HG03196 (cell line): Measurements from ENCODE around the gene TXN.
"Not testable (repeated sequence)": the region's sequence is repeated elsewhere in the genome, so short reads cannot be mapped to it uniquely, and the experiment has no call there.

Experiments used
- ATAC-seq: cut with Tn5 transposase; IDR thresholded peaks from one replicate; pipeline ENCODE4 v1.9.1; 2021; ENCODE audit not compliant: unreplicated experiment

Gene TXN

DNA sequence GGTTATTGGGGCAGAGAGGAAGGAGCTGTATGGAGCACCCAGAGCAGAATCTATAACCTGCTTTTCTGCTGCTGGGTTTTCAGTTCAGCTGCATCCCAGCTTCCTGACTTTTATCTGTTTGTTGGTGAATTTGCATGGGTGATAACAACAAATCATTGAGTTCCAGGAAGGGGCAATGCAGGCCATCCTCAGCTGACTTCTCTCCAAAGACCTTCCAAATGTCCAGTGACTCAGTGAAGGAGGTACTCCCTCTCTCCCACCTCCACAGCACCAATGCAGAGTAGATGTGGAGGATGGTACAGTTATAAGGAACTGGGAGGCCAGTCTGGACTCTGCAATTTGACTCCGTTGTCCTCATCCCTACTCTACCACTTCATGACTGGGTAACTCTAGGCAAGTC lies 1.6 kb upstream of the TXN start:
- no peak for ATAC-seq

DNA sequence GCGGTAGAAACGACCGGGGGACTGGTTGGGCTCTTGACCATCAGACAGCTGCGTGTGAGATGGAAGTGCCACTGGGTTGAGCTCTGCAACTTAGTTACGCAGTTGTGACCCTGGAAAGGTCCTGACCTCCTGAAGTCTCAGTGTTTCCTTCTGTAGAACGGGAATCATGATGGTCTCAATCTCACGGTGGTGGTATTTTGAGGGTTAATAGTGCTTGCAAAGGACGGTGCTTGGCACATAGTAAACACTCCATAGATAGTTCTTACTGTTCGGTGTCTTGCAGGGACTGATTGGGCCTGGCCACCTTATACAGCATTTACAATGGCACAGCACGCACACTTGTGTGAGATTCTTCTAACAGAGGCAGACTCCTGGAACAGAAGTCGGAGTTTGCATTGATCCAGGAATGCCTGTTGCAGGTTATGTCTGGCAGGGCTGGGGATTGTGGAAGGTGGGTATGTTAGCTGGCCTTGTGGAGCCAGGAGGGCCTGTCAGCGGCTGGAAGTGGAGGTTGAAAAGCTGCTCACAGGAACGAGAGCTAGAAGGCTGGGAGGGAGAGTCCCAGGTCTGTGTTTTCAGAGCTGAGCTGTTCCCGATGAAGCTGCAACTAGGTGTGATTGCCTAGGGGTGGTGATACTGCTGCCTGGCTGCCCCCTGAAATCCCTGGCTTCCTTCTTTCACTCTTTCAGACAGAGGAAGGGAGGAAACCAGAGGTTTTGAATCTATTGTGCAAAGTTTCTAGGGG lies 962 bp upstream of the TXN start:
- no peak for ATAC-seq

DNA sequence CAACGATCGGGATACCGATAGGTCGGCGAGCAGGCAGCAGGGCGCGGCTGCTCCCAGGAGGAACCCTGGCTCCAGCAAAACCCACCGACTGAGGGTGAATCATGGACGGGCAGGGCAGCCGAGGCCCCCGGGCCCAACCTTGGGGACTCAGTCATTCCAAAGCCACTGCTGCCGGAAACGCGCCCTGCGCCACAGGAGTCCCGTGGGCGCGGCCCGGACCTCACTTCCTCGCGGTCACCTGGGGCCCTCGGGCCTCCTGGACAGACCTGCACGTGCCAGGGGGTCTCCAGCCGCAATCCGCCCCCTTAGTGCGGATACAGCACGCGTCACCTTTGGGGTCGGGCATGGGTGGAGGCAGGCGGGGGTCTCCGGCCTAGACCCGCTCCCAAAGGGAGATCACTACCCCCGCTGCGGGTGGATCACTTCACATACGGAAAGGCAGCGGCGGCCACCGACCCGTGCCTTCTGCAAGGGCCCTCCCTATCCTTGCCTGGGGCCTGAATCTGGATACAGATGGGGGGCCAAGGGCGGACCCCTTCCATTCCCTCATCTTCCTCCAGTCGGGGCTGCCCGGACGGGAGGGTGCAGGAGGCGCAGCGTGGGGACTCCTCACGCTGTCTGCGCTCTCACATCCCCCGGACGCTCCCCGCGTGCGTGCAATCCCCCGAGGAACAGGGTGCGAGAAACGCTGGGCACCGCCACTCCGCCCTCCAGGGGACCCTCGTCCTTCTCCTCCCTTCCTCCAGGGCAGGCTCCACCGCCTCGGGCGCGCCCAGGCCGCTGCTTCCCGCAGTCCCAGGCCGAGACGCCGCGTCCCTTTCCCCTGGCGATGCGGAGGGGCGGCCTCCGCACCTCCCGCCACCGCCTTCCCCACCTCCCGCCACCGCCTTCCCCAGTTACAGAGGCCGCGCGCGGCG lies 586 bp downstream of the TXN start:
- ATAC-seq = peak; percentile 24

DNA sequence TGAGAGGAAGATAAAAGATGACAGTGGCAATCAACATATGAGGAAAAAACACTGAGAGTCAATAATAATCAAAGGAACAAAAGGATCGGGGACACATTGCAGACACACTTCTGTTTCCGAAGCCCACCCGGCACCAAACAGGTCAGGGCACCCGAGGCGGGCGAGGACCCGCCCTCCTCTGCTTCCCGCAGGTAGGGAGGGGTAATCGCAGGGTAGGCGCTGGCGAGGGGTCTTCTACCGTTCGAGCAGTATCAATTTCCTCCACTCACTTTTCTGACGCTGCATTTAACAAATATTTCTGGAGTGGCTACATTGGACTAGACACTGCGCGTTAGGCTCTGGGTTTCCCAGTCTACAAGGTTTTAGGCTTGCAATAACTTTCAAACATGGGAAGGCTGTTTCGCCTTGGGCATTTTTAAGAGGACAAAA lies 1.3 kb downstream of the TXN start:
- no peak for ATAC-seq

DNA sequence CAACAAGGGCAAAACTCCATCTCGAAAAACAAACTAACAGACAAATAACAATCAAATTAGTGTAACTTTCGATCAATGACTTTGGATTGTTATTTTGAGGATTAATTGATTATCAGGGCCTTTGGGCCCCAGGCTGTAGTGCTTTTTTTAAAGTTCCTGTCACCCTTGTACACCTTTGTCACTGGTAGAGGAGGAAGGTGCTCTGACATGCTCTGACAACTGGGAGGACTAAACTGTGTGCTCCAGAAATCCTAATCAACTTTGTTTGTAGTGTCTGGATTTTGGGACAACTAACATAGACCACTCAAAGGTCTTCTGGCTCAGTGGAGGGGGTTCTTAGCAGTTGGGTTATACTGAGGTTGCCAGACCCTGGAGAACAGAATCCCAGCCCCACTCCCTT lies 1.8 kb downstream of the TXN start:
- no peak for ATAC-seq

DNA sequence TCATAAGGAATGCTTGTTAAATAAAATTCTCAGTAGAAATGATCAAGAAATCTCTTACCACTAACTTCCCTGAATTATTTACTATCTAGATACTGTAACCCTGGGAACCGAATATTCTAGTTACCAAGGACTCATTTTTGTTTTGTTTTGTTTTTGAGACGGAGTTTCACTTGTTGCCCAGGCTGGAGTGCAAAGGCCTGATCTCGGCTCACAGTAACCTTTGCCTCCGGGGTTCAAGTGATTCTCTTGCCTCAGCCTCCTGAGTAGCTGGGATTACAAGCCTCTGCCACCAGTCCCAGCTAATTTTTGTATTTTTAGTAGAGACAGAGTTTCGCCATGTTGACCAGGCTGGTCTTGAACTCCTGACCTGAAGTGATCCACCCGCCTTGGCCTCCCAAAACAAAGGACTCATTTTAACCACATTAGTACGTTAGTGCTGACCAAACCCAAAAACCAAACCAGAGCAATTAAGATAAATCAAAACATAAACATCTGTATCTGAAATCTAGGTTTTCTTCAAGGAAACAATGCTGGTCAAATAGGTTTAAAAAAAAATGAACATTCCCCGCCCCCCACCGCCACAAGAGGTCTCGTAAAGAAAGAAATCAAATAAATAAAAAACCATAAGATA lies 3.7 kb downstream of the TXN start:
- no peak for ATAC-seq

DNA sequence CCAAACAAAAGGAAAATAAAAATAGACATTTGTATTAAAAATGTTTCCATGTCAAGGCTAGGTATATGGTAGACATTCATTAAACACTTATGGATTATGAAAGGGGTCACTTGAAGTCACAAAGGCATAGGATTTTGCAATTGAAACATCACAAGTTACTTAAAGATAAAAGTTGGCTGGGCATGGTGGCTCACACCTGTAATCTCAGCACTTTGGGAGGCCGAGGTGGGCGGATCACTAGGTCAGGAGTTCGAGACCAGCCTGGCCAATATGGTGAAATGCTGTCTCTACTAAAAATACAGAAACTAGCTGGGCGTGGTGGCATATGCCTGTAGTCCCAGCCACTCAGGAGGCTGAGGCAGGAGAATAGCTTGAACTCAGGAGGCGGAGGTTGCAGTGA lies 4.5 kb downstream of the TXN start:
- not testable (repeated sequence) for ATAC-seq

DNA sequence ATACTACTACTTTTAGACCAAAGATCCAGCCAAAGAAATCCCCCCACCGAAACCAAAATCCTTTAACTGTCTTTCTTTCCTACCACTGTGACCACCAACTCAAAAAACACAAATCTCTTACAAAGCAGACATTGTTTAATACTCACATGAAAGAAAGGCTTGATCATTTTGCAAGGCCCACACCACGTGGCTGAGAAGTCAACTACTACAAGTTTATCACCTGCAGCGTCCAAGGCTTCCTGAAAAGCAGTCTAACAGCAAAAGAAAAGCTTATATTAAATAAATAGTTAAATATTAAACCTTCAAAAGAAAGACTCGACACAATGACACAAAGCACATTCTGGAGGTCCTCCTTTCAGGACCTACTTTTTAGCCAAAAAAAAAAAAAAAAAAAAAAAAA lies 5.1 kb downstream of the TXN start:
- no peak for ATAC-seq

DNA sequence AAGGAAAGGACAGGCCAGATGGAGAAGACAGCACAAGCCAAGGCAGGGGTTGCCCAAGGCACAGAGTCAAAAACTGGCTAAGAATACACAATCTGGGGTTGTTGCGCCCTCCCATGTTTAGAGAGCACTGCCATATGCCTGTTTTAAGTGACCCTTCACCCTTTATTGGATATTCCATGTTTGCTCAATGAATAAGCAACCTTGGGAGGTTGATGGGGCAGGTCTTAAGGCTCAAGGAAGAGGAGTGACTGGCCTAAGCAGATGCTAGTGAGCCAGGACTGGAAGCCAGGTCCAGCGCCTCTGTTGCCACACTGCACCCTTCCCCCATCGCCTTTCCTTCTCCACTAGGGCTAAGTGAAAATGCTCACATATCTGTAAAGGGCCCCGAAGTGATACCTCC lies 6.7 kb downstream of the TXN start:
- ATAC-seq = no peak

DNA sequence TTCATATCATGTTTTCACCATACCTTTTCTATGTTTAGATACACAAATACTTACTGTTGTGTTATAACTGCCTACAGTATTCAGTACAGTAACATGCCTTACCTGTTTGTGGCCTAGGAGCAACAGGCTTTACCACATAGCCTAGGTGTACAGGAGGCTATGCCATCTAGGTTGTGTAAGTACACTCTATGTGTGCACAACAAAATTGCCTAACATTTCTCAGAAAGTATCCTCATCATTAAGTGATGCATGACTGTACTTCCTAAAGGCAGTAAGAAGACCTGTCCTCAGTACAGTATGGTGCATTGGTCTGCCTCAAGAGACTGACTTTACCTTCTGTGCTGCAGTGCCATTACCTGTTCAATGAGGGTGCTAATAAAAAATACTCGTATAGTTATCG lies 7.9 kb downstream of the TXN start:
- no peak for ATAC-seq

DNA sequence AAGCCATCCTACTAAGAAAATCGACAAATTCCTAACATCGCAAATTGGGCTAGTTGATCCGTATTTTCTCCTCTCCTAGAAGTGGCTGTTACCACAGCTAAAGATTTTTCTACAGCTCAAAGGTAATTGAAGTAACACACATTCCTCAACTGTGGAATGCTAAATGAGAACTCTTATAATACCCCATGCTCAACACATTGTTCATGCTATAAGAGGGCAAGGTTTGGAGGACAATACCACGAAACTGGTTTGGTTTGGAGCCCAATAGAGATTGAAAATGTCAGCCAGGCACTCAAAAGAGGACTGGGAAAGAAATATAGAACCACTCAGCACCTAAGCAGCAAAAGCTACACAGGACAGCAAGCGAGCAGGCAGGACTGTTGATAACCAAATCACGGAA lies 10.1 kb downstream of the TXN start:
- ATAC-seq = no peak

DNA sequence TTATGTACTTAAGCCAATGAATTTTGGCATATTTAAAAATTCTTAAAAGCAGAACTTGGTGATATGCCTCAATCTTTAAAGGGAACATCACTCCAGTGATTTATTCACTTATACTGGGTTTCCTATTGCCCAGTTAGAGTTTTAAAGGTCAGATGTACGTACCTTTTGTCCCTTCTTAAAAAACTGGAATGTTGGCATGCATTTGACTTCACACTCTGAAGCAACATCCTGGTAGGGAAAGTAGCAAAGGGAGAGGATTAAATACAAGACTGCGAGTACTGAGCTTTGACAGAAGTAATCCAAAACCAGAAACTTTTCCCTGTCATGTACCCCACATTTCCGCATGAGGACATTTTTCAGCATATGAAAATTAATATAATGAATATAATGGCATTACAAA lies 11.7 kb downstream of the TXN start:
- no peak for ATAC-seq

DNA sequence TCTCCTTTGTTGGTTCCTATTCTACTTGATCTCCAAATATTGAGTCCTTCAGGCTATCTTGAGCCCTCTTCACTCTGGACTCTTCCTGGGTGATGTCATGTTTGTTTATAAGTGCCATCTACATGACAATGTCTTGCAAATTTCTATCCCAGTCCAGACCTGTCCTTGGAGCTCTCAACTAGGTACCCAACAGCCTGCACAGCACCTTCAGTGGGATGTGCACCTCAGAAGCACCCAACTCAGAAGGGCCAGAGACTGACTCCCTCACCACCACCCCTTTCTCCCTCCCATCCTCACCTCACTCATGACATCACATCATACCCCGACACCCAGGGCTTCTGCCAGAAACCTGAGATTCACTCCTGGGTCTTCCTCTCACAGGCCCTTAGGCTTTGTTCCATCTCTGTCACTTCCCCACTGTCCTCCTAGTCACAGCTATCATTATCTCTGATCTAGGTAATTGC lies 14.4 kb downstream of the TXN start:
- no peak for ATAC-seq

DNA sequence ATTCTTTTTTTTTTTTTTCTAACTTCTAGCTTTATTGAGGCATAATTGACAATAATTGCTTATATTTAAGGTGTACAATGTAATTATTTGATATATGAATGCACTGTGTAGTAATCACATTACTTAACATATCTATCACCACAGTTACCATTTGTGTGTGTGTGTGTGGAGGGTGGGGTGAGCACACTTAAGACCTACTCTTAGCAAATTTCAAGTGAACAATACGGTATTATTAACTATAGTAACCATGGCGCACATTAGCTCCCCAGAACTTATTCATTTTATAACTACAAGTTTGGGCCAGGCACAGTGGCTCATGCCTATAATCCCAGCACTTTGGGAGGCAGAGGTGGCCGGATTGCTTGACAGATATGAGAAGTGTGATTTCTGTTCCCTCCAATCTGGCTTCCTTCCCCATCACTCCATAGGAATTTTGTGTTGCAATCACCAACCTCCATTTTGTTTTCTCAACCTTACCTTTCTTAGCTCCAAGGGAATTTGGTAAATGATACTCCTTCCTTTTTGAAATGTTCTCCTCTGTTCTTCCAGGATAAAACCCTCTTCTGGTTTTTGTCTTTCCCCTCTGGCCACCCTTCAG lies 14.9 kb downstream of the TXN start:
- no peak for ATAC-seq

DNA sequence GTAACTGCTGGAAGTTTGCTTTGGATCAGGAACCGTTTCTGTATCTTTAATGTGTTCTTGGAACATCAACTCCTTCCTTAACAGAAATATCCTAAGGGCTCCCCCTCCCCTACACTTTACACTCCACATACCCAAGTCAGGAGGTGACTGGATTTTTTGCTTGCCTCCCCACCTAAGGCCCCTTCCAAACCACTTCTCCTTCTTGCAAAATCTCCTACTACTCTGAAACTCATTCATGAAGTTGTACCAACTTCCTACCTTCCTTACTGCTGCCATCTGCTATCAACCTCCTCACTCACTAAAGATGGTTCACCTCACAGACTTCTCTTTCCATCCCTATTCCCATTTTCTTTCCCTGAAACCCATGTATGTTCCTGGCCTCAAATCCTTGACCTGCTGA lies 16.1 kb downstream of the TXN start:
- ATAC-seq = no peak

DNA sequence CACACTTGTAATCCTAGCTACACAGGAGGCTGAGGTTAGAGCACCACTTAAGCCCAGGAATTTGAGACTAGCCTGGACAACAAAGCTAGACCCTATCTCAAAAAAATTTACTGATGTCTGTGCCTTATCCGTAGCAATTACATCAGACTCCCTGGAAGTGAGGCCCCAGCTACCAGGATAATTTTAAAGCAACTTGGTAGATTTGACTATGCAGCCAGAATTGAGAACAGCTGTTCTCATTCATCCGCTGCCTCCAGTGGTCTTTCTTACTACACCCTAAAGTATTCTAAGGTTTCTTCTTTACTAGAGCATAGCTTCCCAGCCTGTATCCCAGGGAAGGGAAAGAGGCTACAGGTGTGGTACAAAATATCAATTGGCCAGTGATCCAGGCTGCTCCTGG lies 28.0 kb downstream of the TXN start:
- ATAC-seq = no peak

DNA sequence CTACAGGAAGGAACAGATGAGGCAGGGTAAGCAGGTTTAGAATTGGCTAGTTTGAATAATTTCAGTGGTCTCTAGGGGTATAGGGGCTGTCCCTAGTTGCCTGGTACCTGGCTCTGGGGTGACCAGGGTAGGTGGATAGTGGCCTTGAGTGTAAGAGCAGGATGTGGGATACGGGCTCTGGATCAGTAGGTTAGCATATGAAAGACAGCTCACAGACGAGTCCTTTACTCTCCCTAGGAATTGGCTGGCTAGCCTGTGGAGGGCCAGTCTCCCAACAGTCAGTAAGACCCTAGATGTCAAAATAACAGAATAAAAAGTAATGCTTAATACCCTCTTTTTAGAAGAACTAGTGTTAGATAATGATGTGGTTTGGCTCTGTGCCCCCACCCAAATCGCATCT lies 31.7 kb downstream of the TXN start:
- ATAC-seq = no peak

DNA sequence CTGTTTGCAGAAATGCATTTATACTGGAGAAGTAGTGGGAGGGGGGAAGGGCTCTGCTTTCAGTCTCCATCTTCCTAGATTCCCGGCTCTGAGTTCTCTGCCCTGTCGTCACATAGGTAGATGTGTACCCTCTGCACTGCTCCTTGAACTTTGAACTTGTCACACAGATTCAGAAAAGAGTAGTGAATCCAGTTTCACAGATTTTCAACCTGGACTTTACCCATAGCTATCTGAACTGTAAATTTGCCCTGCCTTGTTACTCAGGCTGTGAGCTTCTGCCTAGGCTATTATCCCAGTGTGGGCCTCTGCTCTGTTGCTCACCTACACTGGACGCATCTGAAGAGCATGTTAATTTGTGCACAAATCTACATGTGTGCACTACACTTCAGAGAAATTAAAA lies 35.5 kb downstream of the TXN start:
- no peak for ATAC-seq

DNA sequence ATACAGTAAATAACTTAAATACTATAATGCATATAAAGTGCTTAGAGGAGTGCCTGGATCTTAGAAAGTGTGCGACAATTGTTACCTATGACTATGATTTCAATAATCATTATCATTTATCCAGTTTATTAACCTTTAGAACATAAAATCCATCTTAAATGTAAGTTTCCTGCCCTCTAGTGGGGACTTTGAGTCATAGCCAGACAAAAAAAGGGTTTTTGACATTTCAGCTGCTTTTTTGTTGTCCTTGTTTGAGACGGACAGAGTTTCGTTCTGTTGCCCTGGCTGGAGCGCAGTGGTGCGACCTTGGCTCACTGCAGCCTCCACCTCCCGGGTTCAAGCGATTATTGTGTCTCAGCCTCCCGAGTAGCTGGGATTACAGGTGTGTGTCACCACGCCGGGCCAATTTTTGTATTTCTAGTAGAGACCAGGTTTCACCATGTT lies 38.6 kb downstream of the TXN start:
- ATAC-seq = no peak

DNA sequence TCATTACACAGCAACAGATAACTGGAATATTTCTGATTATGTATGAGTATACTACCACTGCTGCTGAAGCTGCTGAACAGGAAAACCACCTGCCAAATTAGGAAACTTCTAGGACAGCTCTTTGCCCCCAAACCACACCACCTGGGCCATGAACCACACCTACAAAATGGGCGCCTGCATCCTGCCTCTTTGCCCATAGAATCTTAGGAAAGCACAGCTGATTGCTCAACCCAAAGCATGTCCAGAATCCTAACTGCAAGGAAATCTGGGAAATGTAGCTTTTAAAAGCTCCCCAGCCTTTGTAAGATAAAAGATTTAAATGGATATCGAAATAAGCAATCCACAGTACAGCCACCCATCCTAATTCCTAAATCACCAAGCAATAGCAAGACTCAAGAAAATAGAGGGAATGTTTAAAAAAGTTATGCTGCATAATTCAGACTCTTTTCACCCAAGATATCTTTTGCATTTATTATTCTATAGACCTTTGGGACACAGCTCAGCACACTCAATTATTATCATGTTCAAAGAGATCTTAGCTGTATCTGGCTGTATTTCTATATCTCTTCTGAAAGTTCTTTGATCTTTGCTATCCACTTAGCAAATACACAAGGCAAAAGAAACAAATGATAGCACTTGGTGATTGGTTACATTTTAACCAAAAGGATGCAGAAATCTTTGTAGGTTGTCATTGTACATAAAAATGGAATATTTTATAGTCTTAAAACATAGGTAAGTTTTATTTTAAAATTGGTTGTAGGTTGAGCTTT lies 41.5 kb downstream of the TXN start:
- ATAC-seq = no peak

DNA sequence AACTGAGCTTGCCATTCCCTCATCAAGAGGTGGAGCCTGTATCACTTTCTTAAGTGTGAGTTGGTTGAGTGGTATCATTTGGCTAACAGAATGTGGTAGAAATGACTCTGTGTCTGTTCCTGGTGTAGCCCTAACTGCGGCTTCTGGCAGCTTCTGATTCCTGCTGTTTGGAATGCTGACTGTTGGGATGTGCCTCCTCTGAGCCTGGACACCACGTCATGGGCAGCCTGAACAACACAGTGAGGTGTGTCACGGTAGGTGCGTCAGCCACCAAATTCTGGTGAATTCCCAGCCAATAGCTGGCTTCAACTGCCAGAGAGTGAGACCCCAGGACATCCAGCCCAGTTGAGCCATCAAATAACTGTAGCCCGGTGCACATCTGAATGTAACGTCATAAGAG lies 42.2 kb downstream of the TXN start:
- ATAC-seq = no peak
